Cerebellar cortex (tissue), 1 donor: ENCODE results near the gene FGGY.
A peak's percentile ranks its signal among the peaks of the same experiment; 100 is the strongest.
"Not testable (repeated sequence)": the region's sequence is repeated elsewhere in the genome, so short reads cannot be mapped to it uniquely, and the experiment has no call there.

Source experiments
- DNase-seq: peaks from one replicate; pipeline ENCODE4 v3.0.0-alpha.2; 2015; ENCODE audit warnings: low spot score

Gene FGGY

DNA sequence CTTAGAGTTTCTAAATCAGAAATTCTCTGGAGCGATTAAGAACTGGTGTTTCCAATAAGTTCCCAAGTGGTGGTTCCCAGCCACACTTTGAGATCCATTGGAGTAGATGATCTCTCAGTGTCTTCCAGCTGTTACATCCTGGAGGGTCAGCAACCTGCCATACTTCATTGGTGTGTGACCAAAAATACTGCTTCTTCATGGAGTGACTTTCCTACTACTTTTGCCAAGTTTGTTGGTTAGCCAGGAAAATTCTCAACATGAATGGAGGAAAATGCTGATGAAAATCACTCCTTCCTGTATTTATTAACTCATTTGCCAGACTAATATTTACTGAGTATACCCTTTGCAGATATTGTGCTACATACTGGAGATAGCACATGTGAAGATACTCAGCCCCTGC, 186.1 kb downstream of the FGGY start:
- DNase-seq: no peak

DNA sequence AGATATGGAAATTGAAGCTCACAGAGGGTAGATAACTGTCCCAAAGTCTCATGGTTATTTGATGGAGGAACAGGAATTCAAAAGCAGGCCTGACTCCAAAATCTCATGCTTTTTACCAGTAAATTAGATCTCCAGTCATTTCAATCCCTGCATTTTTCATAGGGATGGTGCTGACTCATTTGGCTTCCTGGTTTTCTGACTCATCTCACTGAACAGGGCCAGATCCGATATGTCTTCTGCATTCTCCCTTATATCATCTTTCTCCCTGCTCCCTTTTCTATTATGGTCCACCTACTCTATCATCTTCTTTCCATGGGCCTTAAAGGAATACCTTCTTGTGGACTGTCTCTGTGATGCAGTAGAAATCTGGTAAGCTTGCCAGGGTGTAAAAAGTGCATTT, 187.2 kb downstream of the FGGY start:
- no peak for DNase-seq

DNA sequence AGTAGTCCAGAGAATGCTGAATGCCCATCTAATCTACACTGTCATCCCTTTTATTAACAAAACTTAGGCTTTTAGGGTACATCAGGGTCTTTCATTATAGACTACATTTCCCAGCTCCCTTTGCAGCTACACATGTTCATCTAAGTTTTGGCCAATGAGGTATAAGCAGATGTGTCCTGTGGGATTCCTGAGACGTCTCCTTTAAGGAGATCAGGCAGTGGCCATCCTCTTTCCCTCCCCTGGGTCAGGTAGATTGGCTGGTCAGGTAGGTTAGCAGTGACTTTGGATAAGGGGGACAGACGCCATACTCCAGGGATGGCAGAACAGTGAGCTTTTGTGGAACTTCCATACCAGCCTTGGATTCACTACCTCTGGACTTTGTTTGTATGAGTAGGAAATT, 188.3 kb downstream of the FGGY start:
- no peak for DNase-seq

DNA sequence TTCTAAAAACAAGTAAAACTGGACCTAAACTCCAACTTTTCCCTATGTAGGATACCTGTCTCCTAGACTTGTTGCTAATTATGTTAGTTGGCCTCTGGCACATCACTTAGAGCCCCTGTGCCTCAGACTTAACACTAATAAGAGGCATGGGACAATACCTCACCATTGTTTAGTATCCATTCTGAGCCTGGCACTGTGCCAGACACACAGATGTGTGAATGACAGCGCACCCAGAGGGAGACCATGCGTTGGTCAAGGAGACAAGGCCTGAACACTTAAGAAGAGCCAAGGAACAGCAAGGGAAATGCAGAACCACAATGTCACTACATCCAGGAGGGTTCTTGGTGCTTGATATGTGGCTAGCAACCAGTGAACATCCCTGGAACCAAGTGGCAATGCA, 189.1 kb downstream of the FGGY start:
- no peak for DNase-seq

DNA sequence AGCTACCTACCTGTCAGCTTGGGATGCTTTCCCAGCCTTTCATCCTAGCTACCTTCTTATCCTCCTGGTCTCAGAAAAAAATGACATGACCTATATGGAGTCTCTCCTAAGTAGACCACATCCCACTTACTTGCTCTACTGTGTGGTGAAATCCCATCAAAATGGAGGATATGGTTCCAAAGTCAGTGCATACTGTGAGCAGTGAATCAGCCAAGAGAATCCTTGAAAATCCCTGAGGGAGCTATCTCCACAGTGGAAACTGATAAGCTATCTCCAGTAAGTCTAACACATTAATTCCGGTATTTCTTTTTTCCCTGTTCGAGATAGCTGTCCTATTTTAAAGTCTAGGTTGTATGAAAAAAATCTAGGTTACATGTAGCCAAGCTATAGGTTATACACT, 189.7 kb downstream of the FGGY start:
- DNase-seq: no peak

DNA sequence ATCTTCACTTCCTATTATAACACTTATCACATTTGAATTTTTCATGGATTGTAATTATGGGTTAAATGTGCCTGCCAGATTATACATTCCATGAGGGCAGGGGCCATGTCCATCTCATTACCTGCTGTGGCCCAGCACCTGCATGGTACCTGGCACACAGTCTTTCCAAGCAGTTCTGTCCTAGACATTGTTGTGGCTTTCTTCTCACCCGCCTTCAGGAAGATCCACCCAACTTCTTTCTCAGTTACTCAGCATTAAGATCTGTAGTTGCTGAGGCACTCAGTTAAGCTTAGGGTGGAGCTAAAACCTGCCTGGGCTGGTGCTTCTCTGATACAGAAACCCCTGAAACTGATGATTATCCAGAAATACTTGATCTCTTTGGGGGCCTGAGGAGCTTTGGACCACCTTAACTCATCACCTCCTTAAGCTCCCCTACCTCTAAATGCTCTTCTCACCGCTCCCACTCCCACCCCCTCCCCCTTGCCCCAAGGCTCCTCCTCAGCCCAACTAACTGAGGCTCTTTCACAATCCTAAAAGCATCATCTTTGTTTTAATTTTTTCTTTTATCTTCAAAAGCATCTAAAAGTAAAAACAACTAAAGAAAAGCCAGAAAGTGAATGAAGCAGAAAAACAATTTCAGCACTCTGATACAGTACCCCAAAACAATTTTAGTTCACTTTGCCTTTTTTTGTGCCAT, 190.6 kb downstream of the FGGY start:
- no peak for DNase-seq

DNA sequence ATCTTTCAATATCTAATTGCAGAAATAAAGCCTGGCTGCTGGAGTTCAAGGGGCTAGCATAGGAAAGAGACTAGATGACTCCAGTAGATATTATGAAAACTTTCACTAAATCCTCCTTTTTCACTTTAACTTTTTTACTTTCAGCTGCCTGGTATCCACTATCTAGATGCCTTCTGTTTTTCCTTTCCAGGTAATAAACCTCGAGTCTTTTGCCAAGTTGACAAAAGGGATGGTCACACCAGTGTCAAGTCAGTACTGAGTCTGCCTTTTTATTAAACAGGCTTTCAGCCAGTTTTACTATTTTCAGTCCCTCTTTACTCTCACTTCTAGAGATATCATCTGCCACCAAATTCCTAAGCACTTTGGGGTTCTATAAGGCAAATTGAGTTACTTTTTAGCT, 195.6 kb downstream of the FGGY start:
- DNase-seq: peak; percentile 27

DNA sequence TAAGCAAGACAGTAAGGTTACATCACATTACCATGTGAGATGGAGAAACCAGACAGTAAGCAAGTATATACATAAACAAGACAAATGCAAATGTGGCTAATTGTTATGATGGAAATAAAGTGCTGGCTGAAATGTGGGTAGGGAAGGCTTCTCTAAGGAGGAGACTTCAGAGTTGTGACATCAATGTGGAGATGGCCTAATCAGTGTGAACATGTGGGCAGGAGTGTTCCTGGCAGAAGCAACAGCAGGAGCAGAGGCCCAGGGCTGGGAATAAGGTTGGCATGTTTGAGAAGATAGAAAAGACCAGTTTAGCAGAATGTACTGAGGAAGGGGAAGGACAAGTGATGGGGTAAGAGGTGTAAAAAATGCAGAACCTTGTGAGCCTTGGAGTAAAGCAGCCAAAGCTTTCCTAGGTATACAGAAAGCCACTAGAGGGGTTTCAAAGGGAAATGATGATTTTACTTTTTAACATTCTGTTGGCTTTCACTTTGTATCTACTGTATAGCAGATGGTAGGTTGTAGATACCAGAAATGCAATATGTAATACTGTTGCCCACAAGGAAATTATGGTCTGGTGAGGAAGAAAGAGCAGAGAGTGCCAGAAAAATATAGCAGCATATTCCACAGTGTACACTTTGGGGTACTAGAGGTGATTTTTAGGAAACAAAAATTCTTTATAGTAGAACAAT, 197.4 kb downstream of the FGGY start:
- DNase-seq: no peak

DNA sequence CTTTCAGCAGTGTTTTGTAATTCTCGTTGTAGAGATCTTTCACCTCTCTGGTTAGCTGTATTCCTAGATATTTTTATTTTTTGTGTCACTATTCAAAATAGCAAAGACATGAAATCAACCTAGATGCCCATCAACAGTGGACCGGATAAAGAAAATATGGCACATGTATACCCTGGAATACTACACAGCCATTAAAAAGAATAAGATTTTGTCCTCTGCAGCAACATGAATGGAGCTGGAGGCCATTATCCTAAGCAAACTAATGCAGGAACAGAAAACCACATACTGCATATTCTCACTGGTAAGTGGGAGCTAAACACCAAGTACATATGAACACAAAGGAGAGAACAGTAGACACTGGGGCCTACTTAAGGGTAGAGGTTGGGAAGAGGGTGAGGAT, 199.3 kb downstream of the FGGY start:
- not testable (repeated sequence) for DNase-seq

DNA sequence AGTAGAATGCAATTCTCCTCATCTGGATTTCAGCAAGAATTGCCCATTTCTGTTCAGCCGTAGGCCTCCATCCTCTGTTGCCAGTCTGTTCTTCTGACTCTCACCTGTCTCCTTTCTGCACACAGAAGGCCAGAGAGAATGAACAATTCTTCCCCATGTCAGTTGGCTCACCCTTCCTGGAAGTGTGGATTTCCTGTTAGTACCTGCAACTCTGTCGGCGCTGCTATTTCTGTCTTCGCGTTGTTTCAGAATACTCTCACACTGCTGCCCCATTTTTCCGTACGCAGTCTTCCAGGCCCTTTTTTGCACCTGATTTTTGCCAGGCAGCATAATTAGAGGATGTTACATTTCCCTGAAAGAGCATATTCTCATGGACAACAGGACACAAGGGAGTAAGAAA, 200.7 kb downstream of the FGGY start:
- DNase-seq: peak; percentile 80

DNA sequence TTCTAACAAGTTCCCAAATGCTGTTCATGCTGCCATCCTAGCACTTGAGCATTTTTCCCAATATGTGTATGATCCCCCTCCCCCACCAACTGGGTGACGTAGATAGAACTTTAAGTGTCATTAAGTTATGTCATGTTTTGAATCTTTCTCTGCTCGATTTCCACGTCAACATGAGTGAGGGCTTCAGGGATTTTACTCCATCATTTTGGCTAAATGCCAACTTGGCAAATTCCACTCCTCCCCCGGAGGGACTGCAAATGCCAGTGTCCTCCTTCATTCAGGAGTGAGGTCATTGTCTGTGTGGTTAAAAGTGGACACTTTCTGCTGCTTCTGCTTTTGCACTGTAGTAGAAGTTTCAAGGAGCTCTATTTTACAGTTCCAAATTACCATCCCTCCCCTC, 201.7 kb downstream of the FGGY start:
- DNase-seq: peak; percentile 76

DNA sequence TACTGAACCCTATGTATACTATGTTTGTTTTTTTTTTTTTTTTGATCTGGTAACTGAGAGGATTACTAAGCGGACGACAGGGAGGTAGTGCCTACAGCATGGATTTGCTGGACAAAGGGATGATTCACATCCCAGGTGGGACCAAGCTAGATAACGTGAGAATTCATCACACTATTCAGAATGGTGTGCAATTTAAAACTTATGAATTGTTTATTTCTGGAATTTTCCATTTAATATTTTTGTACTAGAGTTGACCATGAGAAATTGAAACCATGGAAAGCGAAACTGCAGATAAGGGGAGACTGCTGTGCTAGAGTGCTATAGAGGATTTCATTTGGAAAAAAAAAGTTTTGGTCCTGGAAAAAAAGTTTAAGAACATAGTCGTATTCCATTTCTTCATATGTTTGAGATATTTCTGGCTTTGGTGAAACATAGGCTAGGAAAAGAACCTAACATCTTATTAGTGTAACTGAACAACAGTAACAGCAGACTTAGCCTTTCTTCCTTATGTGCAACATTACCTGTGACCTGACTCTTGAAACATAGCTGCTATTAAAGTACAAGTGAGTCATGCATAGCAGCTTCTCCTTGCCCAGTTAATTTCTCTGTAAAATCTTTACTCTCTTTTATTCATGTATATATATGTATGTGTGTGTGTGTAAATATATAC, 202.5 kb downstream of the FGGY start:
- DNase-seq: no peak

DNA sequence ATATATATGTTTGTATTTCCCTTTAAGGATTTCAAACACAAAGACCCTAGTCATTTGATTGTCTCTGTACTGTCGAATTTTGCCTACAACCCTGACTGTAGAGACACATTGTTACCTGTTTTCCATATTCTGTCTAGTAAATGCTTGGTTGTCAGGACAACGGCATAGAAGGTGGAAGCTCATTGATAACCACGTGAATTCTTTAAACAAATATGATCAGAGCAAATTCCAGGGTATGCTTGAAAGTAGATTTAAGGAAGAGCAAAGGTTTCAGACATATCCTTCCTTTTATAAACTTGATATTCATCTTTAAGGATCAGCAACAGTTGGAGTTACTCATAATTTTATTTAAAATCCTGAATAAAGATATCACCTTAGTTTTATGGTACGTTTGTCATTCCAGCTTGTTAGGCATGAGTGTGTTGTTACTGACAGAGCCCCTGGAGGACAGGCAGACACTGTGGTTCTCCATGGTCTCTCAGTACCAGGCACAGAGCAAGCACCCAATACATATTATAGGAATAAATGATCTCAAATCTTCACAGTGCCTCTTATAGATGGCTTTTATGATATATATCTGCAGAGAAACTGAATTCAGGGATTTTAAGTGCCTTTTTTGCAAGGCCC, 203.2 kb downstream of the FGGY start:
- no peak for DNase-seq

DNA sequence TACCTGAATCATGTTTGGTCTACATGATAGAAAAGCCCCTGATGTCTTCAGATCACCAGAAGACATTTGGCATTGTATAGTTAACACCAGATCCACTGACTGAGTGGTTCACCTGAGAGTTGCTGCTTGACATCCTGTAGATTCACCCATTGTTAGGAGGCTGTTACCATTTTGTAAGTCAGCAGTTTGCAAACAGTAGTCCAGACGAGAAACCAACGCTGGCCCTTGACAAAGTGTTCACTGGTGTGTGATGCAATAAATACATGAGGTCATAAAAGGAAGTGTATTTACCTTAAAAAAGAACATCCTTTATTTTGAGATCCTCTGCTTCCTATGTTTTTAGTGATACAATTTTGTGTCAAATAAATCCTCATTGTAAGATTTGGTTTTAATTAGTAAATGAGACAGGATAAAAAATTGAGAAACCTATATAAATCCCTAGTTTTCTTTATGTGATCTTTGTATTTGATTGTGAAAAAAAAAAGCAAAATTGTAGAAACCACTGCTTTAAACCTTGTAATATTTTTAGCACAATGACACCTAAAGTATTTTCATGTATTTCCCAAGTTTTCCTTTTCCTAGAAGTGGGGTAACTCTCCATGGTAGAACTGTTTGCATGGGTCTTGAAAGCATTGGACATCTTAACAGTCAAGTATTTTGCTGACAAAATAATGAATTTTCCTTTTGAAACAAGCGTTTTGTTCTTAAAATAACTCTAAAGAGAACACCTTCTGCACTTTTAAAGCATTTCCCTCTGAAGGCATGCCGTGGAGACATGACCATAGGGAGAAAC, 204.3 kb downstream of the FGGY start:
- no peak for DNase-seq

DNA sequence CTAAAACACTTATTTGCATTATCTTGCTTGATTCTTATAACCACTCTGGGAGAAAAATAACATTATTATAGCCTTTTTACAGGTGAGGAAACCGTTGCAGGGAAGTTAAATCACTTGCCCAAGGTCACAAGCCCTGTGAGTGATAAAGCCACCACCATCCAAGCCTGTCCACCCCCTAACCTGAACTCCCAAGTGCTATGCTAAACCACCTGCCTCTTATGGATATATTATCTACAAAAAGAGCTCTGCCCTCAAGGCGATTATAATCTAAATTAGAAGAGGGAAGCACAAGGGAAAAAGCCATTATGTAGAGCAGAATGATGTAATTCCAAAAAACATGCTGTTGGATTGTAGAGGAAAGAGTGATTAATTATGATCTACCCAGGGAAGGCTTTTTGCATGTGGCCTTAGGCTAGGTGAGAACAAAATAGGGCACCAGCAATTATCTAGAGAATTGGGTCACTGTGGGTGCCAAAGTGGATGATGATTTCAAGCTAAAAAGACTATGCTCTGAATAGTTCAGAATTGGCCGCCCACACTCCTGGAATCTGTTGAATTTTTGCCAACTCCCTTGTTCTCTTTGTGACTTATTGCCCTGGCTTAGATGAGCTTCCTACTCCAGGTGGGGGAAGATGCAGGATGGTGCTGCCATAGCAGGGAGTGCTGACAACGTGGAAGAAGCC, 205.3 kb downstream of the FGGY start:
- peak; percentile 19 for DNase-seq

DNA sequence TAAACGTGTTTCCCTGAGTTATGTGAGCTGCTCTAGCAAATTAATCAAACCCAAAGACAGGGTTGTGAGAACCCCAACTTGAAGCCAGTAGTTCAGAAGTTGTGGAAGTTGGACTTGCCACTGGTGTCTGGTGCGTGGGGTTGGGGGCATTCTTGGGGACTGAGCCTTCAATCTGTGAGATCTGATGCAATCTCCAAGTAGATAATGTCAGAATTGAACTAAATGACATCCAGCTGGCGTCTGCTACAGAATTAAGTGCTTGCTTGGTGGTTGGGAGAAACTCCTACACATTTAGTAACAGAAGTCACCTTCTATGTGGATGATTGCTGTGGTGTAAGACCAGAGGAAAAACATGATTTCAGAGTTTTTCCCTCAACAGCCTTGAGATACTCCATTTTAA, 207.4 kb downstream of the FGGY start:
- no peak for DNase-seq

DNA sequence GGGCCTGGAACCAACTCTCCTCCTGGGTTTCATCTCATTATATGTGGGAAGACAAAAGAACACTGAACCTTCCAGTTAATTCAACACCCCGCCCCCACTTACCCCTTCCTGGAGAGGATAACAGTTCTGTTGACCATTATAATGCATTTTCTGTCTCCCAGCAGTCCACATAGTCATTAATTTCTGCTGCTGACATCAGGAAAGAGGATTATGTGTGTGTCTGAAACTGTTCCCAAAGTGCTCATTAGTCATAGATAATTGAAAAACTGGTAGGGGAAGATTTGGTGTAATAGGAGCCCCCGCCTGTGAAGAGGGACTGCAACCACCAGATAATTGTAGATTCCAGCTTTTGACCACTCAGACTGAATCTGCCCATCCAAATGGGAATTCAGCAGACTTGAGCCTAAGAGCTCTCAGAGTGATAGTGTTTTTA, 208.7 kb downstream of the FGGY start:
- no peak for DNase-seq

DNA sequence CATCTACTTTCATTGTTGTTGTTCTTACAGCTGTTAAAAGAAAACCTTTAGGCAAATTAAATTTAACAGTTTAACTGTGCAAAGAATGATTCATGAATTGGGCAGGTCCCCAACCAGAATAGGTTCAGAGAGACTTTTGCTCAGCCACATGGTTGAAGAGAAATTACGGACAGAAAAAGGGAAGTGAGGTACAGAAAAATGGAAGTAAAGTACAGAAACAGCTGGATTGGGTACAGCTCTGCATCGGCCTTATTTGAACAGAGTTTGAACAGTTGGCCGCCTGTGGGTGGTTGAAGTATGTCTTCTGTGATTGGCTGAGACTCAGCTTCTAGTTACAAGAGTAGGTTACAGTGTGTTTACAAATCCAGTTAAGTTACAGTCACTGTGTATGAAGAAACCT, 210.1 kb downstream of the FGGY start:
- no peak for DNase-seq

DNA sequence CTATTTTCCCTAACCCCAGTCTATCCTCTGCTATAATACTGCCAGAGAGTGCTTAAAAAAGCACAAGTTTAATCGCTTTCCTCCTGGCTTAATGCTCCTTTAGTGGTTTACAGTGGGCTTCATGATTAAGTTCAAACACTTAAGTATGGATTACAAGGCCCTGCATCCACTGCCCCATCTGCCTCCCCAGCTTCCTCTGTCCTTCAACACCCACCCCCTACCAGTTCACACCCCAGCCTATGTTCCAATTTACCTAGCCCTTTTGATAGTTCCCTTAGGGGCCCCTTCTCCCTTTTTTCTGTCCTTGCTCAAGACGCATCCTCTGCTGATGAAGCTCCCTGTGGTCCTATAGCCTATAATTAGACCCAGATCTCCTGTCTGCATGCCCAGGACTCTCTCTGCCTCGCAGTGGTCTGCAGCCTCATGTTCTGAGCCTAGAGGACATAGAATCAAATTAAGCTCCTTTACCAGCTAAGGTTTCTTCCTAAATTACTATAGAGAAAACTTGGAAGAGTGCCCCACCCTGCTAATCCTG, 212.5 kb downstream of the FGGY start:
- DNase-seq: no peak

DNA sequence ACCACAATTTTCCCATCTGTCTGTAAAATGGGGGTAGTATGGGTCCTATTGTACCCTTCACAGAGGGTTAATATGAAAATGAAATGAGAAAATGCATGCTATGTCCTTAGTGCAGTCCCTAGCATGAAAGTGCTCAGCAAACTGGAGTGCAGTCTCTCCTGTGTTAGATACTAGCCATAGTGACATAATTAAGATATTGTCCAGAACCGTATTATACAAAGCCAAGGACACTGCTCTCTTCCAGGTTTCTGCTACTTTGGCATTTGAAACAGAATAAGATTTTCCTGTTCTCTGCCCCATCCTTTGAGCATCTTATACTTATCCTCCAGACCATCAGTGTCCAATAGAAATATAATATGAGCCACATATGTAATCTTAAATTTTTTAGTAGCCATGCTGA, 213.4 kb downstream of the FGGY start:
- DNase-seq: no peak
